ENCODE measurements around the gene IQCH.

DNA sequence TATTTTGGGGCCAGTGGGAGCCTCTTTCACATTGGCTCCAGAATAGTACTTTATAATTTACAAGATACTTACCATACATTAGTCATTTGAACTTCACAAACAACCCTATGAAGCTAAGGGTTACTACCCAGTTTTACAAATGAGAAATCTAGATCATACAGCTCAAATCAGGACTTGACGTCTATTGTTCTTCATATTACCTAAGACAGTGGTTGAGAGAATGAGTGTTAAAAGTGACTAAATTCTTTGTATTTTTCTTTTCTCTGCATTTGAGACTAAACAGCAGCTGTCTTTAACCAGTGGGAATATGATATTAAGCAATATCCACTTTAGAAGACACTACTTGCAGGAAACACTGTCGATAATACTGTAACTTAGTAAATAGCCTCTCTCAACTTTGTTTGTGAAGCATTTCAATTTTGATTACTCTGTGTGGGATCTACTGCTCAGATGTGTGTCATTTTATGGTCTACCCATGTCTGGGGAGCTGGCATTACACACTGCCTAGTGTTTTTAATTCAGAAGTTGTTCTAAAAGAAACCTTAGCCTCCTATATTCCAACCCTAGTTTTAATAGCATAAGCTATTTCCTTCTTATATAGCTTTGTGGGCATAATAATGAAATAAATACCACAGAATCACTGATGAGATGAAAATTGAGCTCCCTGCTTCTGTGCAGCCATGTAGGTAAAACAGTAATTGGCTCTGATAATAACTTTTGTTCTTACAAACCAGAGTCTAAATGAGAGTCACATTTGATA, 45.9 kb downstream of the IQCH start:
- TF ChIP-seq, protein P1, sequence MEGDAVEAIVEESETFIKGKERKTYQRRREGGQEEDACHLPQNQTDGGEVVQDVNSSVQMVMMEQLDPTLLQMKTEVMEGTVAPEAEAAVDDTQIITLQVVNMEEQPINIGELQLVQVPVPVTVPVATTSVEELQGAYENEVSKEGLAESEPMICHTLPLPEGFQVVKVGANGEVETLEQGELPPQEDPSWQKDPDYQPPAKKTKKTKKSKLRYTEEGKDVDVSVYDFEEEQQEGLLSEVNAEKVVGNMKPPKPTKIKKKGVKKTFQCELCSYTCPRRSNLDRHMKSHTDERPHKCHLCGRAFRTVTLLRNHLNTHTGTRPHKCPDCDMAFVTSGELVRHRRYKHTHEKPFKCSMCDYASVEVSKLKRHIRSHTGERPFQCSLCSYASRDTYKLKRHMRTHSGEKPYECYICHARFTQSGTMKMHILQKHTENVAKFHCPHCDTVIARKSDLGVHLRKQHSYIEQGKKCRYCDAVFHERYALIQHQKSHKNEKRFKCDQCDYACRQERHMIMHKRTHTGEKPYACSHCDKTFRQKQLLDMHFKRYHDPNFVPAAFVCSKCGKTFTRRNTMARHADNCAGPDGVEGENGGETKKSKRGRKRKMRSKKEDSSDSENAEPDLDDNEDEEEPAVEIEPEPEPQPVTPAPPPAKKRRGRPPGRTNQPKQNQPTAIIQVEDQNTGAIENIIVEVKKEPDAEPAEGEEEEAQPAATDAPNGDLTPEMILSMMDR (IDR thresholded peaks at IDR 0.05) = no peak
- TF ChIP-seq EP300 (IDR thresholded peaks at IDR 0.05) = no peak
